GM12801 (cell line): ENCODE results near the gene SLC25A3.

ENCODE experiments used
- TF ChIP-seq, protein P1 (sequence below): IDR thresholded peaks from one replicate; pipeline ENCODE4 v1.5.1; 2011; ENCODE audit warnings: control low read depth; ENCODE audit not compliant: insufficient read length; ENCODE audit errors: extremely low read depth

SLC25A3 gene

DNA sequence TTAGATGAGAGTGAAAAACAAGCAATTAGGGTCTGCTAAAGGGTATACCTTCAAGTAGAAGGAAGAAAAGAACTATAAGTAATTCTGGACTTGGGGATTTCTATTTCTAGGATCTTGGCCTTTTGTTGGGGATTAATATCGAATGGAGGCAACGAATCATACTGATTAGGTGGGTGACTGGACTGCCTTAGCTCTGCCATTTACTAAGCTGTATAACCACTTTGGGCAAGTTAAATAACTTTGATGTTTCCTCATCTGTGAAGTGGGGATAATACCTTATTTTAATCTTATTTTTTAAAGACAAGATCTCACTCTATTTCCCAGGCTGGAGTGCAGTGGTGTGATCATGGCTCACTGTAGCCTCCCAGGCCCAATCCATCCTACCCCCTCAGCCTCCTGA lies 44.5 kb downstream of the SLC25A3 start:
- TF ChIP-seq, protein P1, sequence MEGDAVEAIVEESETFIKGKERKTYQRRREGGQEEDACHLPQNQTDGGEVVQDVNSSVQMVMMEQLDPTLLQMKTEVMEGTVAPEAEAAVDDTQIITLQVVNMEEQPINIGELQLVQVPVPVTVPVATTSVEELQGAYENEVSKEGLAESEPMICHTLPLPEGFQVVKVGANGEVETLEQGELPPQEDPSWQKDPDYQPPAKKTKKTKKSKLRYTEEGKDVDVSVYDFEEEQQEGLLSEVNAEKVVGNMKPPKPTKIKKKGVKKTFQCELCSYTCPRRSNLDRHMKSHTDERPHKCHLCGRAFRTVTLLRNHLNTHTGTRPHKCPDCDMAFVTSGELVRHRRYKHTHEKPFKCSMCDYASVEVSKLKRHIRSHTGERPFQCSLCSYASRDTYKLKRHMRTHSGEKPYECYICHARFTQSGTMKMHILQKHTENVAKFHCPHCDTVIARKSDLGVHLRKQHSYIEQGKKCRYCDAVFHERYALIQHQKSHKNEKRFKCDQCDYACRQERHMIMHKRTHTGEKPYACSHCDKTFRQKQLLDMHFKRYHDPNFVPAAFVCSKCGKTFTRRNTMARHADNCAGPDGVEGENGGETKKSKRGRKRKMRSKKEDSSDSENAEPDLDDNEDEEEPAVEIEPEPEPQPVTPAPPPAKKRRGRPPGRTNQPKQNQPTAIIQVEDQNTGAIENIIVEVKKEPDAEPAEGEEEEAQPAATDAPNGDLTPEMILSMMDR, result no peak

GRCh38 chr12:98639491-98639890 lies 46.0 kb downstream of the SLC25A3 start:
- TF ChIP-seq, protein P1, result no peak

- TF ChIP-seq, protein P1, result no peak
Observed at GRCh38 chr12:98644433-98644711, 50.9 kb downstream of the SLC25A3 start.

DNA sequence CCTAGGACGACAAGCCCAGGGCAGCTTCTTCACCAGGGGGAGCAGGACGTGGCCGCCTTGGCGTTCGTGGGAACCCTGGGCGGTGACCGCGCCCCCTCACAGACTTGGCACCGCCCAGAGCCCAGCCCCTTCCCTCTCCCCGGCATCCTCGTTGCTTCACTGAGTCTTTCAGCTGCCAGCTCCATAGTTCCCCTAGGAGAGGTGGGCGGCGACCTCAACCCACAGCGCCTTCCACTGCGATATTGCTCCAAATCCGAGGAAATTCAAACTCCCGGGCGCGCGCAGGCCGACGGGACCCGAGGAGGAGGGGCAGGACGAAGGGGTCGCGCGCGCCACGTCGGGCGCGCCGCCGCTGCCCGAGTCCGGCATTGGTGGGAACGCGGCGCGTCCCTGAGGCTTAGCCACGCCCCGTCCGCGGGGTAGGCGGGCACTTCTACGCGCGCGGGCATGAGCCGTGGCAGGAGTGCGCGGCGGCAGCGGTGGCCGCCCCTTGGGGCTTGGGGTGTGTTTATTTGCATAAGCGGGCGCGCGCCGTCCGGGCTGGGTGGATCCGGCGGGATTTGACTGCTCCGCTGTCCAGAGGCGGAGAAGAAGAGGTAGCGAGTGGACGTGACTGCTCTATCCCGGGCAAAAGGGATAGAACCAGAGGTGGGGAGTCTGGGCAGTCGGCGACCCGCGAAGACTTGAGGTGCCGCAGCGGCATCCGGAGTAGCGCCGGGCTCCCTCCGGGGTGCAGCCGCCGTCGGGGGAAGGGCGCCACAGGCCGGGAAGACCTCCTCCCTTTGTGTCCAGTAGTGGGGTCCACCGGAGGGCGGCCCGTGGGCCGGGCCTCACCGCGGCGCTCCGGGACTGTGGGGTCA lies 51.5 kb downstream of the SLC25A3 start, which contains the start of the genes APAF1 and IKBIP:
Gene APAF1, plus strand, starts transcription at position 579 of the 860 bp plus-strand sequence. CDS start 3,070 bp downstream, outside the sequence.
Gene IKBIP, minus strand, starts transcription at position 77 of the 860 bp plus-strand sequence. CDS start 87 bp downstream, outside the sequence.
- TF ChIP-seq, protein P1, result no peak

- TF ChIP-seq, protein P1, result no peak
Observed at GRCh38 chr12:98645572-98646067, 52.1 kb downstream of the SLC25A3 start.

DNA sequence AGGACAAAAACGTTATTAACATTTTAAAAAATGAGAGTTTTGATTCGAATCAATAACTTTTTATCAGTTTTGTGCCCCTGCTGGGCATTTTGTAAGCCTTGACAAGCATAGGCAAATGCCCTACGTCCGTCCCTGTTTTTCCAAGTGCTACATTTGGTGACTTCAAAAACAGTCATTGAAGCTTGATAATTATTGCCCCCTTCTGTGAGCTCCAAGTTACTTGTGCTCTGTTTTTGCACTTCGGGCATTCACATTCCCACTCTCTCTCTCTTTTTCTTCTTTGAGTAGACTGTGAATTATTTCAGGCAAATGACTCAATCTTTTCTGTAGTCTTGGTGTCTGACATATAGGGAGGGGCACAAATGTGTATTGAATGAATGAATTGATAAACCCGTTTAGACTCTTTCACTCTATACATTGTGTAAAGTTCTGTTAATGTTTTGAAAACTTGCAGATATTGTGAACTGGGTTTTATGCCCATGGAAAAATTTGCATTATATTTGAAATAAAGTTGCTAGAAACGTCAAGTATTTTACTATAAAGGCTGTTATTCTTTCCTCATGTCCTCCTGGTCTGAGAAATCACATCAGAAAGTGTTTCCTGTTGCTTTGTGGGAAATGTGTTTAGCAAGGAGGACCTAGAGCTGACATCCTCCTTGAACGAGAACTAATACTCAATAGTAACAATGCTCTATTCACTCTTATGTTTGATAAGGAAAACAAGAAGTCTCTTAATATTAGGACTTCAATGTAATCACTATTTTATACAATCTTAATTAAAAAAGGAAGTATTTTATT lies 53.0 kb downstream of the SLC25A3 start:
- TF ChIP-seq, protein P1, result no peak

DNA sequence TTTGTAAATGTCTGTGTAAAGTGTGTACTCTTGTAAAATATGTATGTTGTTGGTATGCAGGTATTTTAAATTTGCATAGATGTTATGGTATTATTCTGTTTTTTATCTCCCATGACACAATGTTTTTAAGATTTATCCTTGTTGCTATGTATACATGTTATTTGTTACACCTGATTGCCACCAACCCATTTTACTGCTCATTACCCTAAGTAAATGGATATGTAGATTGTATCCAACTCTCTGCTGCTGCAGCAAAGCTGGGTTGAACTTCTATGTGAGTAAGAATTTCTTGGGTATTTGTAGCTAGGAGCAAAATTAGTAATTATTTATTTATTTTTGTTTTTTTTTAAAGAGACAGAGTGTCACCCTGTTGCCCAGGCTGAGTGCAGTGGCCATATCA lies 57.8 kb downstream of the SLC25A3 start:
- TF ChIP-seq, protein P1, result no peak
